H9 (cell line): Measurements from ENCODE around the gene C19orf53. TPM values are rescaled to one million over a fixed set of nuclear protein-coding genes. Genes with fewer than 3 reads are reported as not detected.

Experiments used
- DNase-seq: peaks from one replicate; pipeline ENCODE4 v3.0.0-alpha.2; 2017
- H2AFZ ChIP-seq: one replicate; pipeline ENCODE4 v1.6.1; 2013; ENCODE audit warnings: mild to moderate bottlenecking, low read length, control low read depth, moderate library complexity
- H2AK5ac ChIP-seq: 2 replicates; pipeline ENCODE4 v1.6.1; 2013; ENCODE audit warnings: low read length, control low read depth, mixed read lengths; ENCODE audit not compliant: insufficient read length
- H2BK120ac ChIP-seq: one replicate; pipeline ENCODE4 v1.6.1; 2013; ENCODE audit warnings: low read depth, mild to moderate bottlenecking, low read length, control low read depth, inconsistent platforms; ENCODE audit not compliant: poor library complexity, severe bottlenecking
- H2BK12ac ChIP-seq: 2 replicates; pipeline ENCODE4 v1.6.1; 2013; ENCODE audit warnings: low read length, control low read depth, mixed read lengths, low read depth; ENCODE audit not compliant: insufficient read length
- H2BK15ac ChIP-seq: 2 replicates; pipeline ENCODE4 v1.6.1; 2013; ENCODE audit warnings: low read depth, low read length, control low read depth
- H2BK20ac ChIP-seq: one replicate; pipeline ENCODE4 v1.6.1; 2013; ENCODE audit warnings: low read depth, mild to moderate bottlenecking, low read length, control low read depth, inconsistent platforms; ENCODE audit not compliant: poor library complexity, severe bottlenecking
- H2BK5ac ChIP-seq: 2 replicates; pipeline ENCODE4 v1.6.1; 2013; ENCODE audit warnings: low read length, control low read depth, mixed read lengths; ENCODE audit not compliant: insufficient read length
- H3K14ac ChIP-seq: 2 replicates; pipeline ENCODE4 v1.6.1; 2013; ENCODE audit warnings: low read length, control low read depth; ENCODE audit not compliant: insufficient read depth
- H3K18ac ChIP-seq: 2 replicates; pipeline ENCODE4 v1.6.1; 2013; ENCODE audit warnings: low read depth, mild to moderate bottlenecking, mixed read lengths, low read length, control low read depth; ENCODE audit not compliant: insufficient read length
- H3K23ac ChIP-seq: 2 replicates; pipeline ENCODE4 v1.6.1; 2013; ENCODE audit warnings: low read length, control low read depth, mixed read lengths, low read depth; ENCODE audit not compliant: insufficient read length
- H3K23me2 ChIP-seq: 2 replicates; pipeline ENCODE4 v1.6.1; 2013; ENCODE audit warnings: low read depth, mild to moderate bottlenecking, mixed read lengths, low read length, control low read depth; ENCODE audit not compliant: insufficient read length, poor library complexity, severe bottlenecking
- H3K27ac ChIP-seq: 2 replicates; pipeline ENCODE4 v1.5.1; 2013; ENCODE audit warnings: low read length, control low read depth, mixed read lengths, low read depth; ENCODE audit not compliant: insufficient read length
- H3K27me3 ChIP-seq: 2 replicates; pipeline ENCODE4 v1.6.1; 2013; ENCODE audit warnings: low read length, control low read depth, inconsistent platforms; ENCODE audit not compliant: insufficient read depth
- H3K4ac ChIP-seq: 2 replicates; pipeline ENCODE4 v1.6.1; 2013; ENCODE audit warnings: low read depth, mild to moderate bottlenecking, control low read depth, inconsistent platforms, low read length, moderate library complexity
- H3K4me1 ChIP-seq: 2 replicates; pipeline ENCODE4 v1.6.1; 2013; ENCODE audit warnings: low read length, control low read depth, inconsistent platforms; ENCODE audit not compliant: insufficient read depth
- H3K4me2 ChIP-seq: 2 replicates; pipeline ENCODE4 v1.6.1; 2013; ENCODE audit warnings: low read length, control low read depth, mixed read lengths; ENCODE audit not compliant: insufficient read length, insufficient read depth
- H3K56ac ChIP-seq: 2 replicates; pipeline ENCODE4 v1.6.1; 2013; ENCODE audit warnings: low read depth, mild to moderate bottlenecking, mixed read lengths, low read length, control low read depth; ENCODE audit not compliant: insufficient read length
- H3K79me1 ChIP-seq: 2 replicates; pipeline ENCODE4 v1.6.1; 2013; ENCODE audit warnings: low read depth, mild to moderate bottlenecking, moderate library complexity, low read length, control low read depth, inconsistent platforms; ENCODE audit not compliant: insufficient read depth, poor library complexity, severe bottlenecking
- H3K79me2 ChIP-seq: 2 replicates; pipeline ENCODE4 v1.6.1; 2013; ENCODE audit warnings: low read length, control low read depth, inconsistent platforms; ENCODE audit not compliant: insufficient read depth
- H3K9ac ChIP-seq: 2 replicates; pipeline ENCODE4 v1.6.1; 2013; ENCODE audit warnings: low read length, control low read depth, mixed read lengths; ENCODE audit not compliant: insufficient read length; ENCODE audit errors: extremely low read depth
- H3K9me3 ChIP-seq: one replicate; pipeline ENCODE4 v1.6.1; 2013; ENCODE audit warnings: low read depth, low read length, inconsistent platforms; ENCODE audit not compliant: control insufficient read depth
- H3T11ph ChIP-seq: one replicate; pipeline ENCODE4 v1.6.1; 2013; ENCODE audit warnings: mild to moderate bottlenecking, low read length, control low read depth, inconsistent platforms
- H4K20me1 ChIP-seq: one replicate; pipeline ENCODE4 v1.6.1; 2013; ENCODE audit not compliant: control insufficient read depth, insufficient read length, insufficient read depth
- H4K5ac ChIP-seq: 2 replicates; pipeline ENCODE4 v1.6.1; 2013; ENCODE audit warnings: low read depth, mild to moderate bottlenecking, mixed read lengths, low read length, control low read depth; ENCODE audit not compliant: insufficient read length
- H4K8ac ChIP-seq: replicated peaks from 2 replicates; pipeline ENCODE4 v1.6.1; 2013; ENCODE audit warnings: low read length, control low read depth, mixed read lengths, low read depth; ENCODE audit not compliant: insufficient read length
- H4K91ac ChIP-seq: 2 replicates; pipeline ENCODE4 v1.6.1; 2013; ENCODE audit warnings: low read depth, mild to moderate bottlenecking, moderate library complexity, mixed read lengths, low read length, control low read depth; ENCODE audit not compliant: insufficient read length
- H3K27ac Mint-ChIP-seq, 3 experiments: 2 replicates in 2 of 3; 3 replicates in 1 of 3; pipeline ENCODE4 v1.8.0; 2020 to 2021; ENCODE audit warnings: mixed read lengths in 3 of 3, mild to moderate bottlenecking in 1 of 3, moderate library complexity in 1 of 3
- H3K27me3 Mint-ChIP-seq: 2 replicates; pipeline ENCODE4 v1.8.0; 2021; ENCODE audit warnings: low read depth, mild to moderate bottlenecking, moderate library complexity, mixed read lengths
- H3K36me3 Mint-ChIP-seq, 3 experiments: 2 replicates in 2 of 3; 3 replicates in 1 of 3; pipeline ENCODE4 v1.8.0; 2020 to 2021; ENCODE audit warnings: low read depth in 3 of 3, mixed read lengths in 3 of 3; ENCODE audit not compliant: insufficient read depth in 1 of 3
- H3K4me1 Mint-ChIP-seq, 2 experiments: 2 replicates each; pipeline ENCODE4 v1.8.0; 2020; ENCODE audit warnings: mixed read lengths in 2 of 2
- H3K4me3 Mint-ChIP-seq, 2 experiments: 2 replicates in 1 of 2; 3 replicates in 1 of 2; pipeline ENCODE4 v1.8.0; 2020 to 2021; ENCODE audit warnings: mild to moderate bottlenecking in 2 of 2, mixed read lengths in 2 of 2, moderate library complexity in 1 of 2
- H3K9me3 Mint-ChIP-seq, 2 experiments: 2 replicates in 1 of 2; 3 replicates in 1 of 2; pipeline ENCODE4 v1.8.0; 2020; ENCODE audit warnings: mild to moderate bottlenecking in 2 of 2, mixed read lengths in 2 of 2, moderate library complexity in 1 of 2
- CTCF ChIP-seq: fragments of 200-600 bp; sonication (generic); conservative IDR thresholded peaks from 3 replicates; pipeline ENCODE4 v1.8.0; 2021; ENCODE audit warnings: antibody characterized with exemption, mild to moderate bottlenecking
- WGBS: extraction: QIAGEN DNeasy Blood & Tissue Kit; methylation state at CpG from one replicate; pipeline ENCODE4 v1.1.7; 2013; ENCODE audit warnings: missing lambda C conversion rate, low lambda C conversion rate, mixed read lengths; ENCODE audit not compliant: insufficient read length; ENCODE audit errors: extremely low coverage; 5-methylcytosine and 5-hydroxymethylcytosine counted together
- total RNA-seq: library from RNA; stranded (reverse); gene quantifications from 2 replicates; pipeline ENCODE4 v1.2.1, GENCODE V29; 2021

C19orf53 gene
- total RNA-seq, 1 experiment from 2014 or later, result 129 TPM

- H2BK120ac ChIP-seq, result no peak overlapping the region
- H3K23me2 ChIP-seq, result no peaks in the 10 kb centered on the region
- no peak overlapping the region for H3K14ac ChIP-seq
- H3T11ph ChIP-seq, result no peak overlapping the region
- no peaks in the 10 kb centered on the region for H3K9me3 Mint-ChIP-seq
- H3K9ac ChIP-seq, result no peak overlapping the region
- no peak overlapping the region for H2AFZ ChIP-seq
- no peak overlapping the region for H4K91ac ChIP-seq
- H4K8ac ChIP-seq, result no peak overlapping the region
- peaks cover 2 to 5% of the 10 kb centered on the region in 2 experiments; a peak in 1 of 4 replicates for H3K4me1 Mint-ChIP-seq
- H3K4ac ChIP-seq, result no peak overlapping the region
- H3K4me3 Mint-ChIP-seq, result no peak overlapping the region
- H3K27me3 ChIP-seq, result no peaks in the 10 kb centered on the region
- H3K27me3 Mint-ChIP-seq, result no peaks in the 10 kb centered on the region; the same call in 1 of the 2 replicates
- peaks cover 15 to 44% (median 31%) of the 10 kb centered on the region in 3 experiments; a peak in 6 of 7 replicates for H3K36me3 Mint-ChIP-seq
- no peak overlapping the region for H3K27ac Mint-ChIP-seq
- WGBS, result no CpG with 5 or more reads among the region's 9 CpGs
- no peak overlapping the region for H2BK20ac ChIP-seq
- H2BK5ac ChIP-seq, result no peak overlapping the region
- H2AK5ac ChIP-seq, result no peak overlapping the region
- no peaks in the 10 kb centered on the region for H4K20me1 ChIP-seq
- no peak for DNase-seq
- H2BK12ac ChIP-seq, result no peak overlapping the region
- H3K18ac ChIP-seq, result no peak overlapping the region
- H3K4me2 ChIP-seq, result no peak overlapping the region
- no peaks in the 10 kb centered on the region for H3K9me3 ChIP-seq
- H3K4me1 ChIP-seq, result no peaks in the 10 kb centered on the region
- no peak for TF ChIP-seq CTCF
- H3K79me1 ChIP-seq, result no peaks in the 10 kb centered on the region
- no peak overlapping the region for H3K27ac ChIP-seq
- no peak overlapping the region for H3K56ac ChIP-seq
- H4K5ac ChIP-seq, result no peak overlapping the region
- no peak overlapping the region for H2BK15ac ChIP-seq
- no peak overlapping the region for H3K23ac ChIP-seq
- no peaks in the 10 kb centered on the region for H3K79me2 ChIP-seq
Measured at GRCh38 chr19:13803038-13803437, 28.8 kb downstream of the C19orf53 start.
